HepG2 (cell line): Measurements from ENCODE around the gene C12orf43. TPM values are rescaled to one million over a fixed set of nuclear protein-coding genes. Genes with fewer than 3 reads are reported as not detected.

Experiments
- AKNA ChIP-seq: sonication (generic); formaldehyde crosslinking; IDR thresholded peaks from 2 replicates; pipeline ENCODE4 v1.4.0; 2020; ENCODE audit warnings: missing genetic modification reagents, borderline replicate concordance
- ARID3A ChIP-seq: IDR thresholded peaks from 2 replicates; pipeline ENCODE4 v1.6.1; 2012; ENCODE audit warnings: low read depth, low read length, improper control_type of control experiment
- CEBPG ChIP-seq: IDR thresholded peaks from 2 replicates; pipeline ENCODE4 v1.6.1; 2016
- CHD4 ChIP-seq: fragments of 200-600 bp; sonication (generic); IDR thresholded peaks from 2 replicates; pipeline ENCODE4 v1.7.0; 2017; ENCODE audit warnings: mild to moderate bottlenecking, low read length, borderline replicate concordance
- ETV5 ChIP-seq: IDR thresholded peaks from 2 replicates; pipeline ENCODE4 v1.6.1; 2018; ENCODE audit warnings: missing biosample characterization, missing genetic modification reagents, inconsistent platforms, borderline replicate concordance
- FOXO4 ChIP-seq: sonication (generic); formaldehyde crosslinking; conservative IDR thresholded peaks from 2 replicates; pipeline ENCODE4 v1.8.1; 2023; ENCODE audit warnings: missing genetic modification reagents
- HES4 ChIP-seq: sonication (generic); formaldehyde crosslinking; IDR thresholded peaks from 2 replicates; pipeline ENCODE4 v1.9.0; 2021; ENCODE audit warnings: mild to moderate bottlenecking, missing genetic modification reagents, borderline replicate concordance
- HIVEP1 ChIP-seq: sonication (generic); formaldehyde crosslinking; IDR thresholded peaks from 2 replicates; pipeline ENCODE4 v1.4.0; 2020; ENCODE audit warnings: mild to moderate bottlenecking, missing genetic modification reagents
- MAF1 ChIP-seq: sonication (generic); formaldehyde crosslinking; IDR thresholded peaks from 2 replicates; pipeline ENCODE4 v1.5.0; 2020; ENCODE audit warnings: missing genetic modification reagents, borderline replicate concordance
- MBD4 ChIP-seq: IDR thresholded peaks from 2 replicates; pipeline ENCODE4 v1.6.1; 2012; ENCODE audit warnings: low read length, inconsistent platforms, borderline replicate concordance
- PHF8 ChIP-seq: sonication (generic); formaldehyde crosslinking; IDR thresholded peaks from 2 replicates; pipeline ENCODE4 v1.5.0; 2020; ENCODE audit warnings: missing genetic modification reagents
- RBAK ChIP-seq: sonication (generic); formaldehyde crosslinking; IDR thresholded peaks from 2 replicates; pipeline ENCODE4 v1.5.1; 2020; ENCODE audit warnings: mild to moderate bottlenecking, missing genetic modification reagents
- RXRA ChIP-seq: sonication (generic); formaldehyde crosslinking; IDR thresholded peaks from 2 replicates; pipeline ENCODE4 v1.5.1; 2020; ENCODE audit warnings: missing genetic modification reagents
- SMAD1 ChIP-seq: sonication (generic); formaldehyde crosslinking; IDR thresholded peaks from 2 replicates; pipeline ENCODE4 v1.4.0; 2020; ENCODE audit warnings: missing genetic modification reagents, low read depth, mild to moderate bottlenecking, borderline replicate concordance
- SP5 ChIP-seq: IDR thresholded peaks from 2 replicates; pipeline ENCODE4 v1.6.1; 2016; ENCODE audit warnings: low read depth, borderline replicate concordance
- TARDBP ChIP-seq: sonication (generic); formaldehyde crosslinking; IDR thresholded peaks from 2 replicates; pipeline ENCODE4 v1.8.0; 2022; ENCODE audit warnings: mild to moderate bottlenecking, missing genetic modification reagents
- TCF7 ChIP-seq: sonication (generic); IDR thresholded peaks from 2 replicates; pipeline ENCODE4 v1.6.1; 2016; ENCODE audit warnings: antibody characterized with exemption, low read depth
- ZMYM2 ChIP-seq: sonication (generic); formaldehyde crosslinking; IDR thresholded peaks from 2 replicates; pipeline ENCODE4 v1.8.0; 2022; ENCODE audit warnings: mild to moderate bottlenecking, missing genetic modification reagents
- ZNF224 ChIP-seq: sonication (generic); formaldehyde crosslinking; IDR thresholded peaks from 2 replicates; pipeline ENCODE4 v1.5.0; 2020; ENCODE audit warnings: mild to moderate bottlenecking, missing genetic modification reagents
- ZNF484 ChIP-seq: sonication (generic); formaldehyde crosslinking; IDR thresholded peaks from 2 replicates; pipeline ENCODE4 v1.5.1; 2020; ENCODE audit warnings: mild to moderate bottlenecking, low read depth, missing genetic modification reagents, borderline replicate concordance
- polyA plus RNA-seq, 8 experiments: library from polyadenylated mRNA; depleted of rRNA in 3 of 8; stranded (reverse) in 7 of 8; unstranded in 1 of 8; fragments of >200 nt; fragmentation: Illumina TruSeq in 4 of 8; extraction: Trizol in 4 of 8; gene quantifications; 2 replicates each; pipeline versions ENCODE4 v1.2.1 to v1.2.3, GENCODE V29; 2011 to 2016; ENCODE audit warnings: low read depth in 4 of 8, missing spikeins in 1 of 8, mixed read lengths in 1 of 8; ENCODE audit not compliant: insufficient read depth in 1 of 8
- total RNA-seq, 5 experiments: library from RNA; depleted of rRNA; stranded (reverse); fragments of >200 nt; fragmentation: Illumina TruSeq; extraction: Trizol; gene quantifications; 2 replicates each; pipeline ENCODE4 v1.2.3, GENCODE V29; 2016; ENCODE audit warnings: low read depth in 1 of 5

Gene C12orf43
- total and polyA plus RNA-seq, 2 of the 13 experiments (the other 11 are each of a cell fraction or from before 2014, with no cell fraction given), result 7.9 to 11.1 TPM

- TF ChIP-seq FOXO4 (no peak), SP5 (CRISPR knock-in tag) (no peak), MBD4 (no peak), CEBPG (CRISPR knock-in tag) (no peak), ZMYM2 (0 out of 2 replicates have a peak, but pooled peaks have one; percentile 46), PHF8 (CRISPR knock-in tag) (peak; percentile 79), MAF1 (CRISPR knock-in tag) (no peak), RBAK (CRISPR knock-in tag) (no peak), TARDBP (CRISPR knock-in tag) (no peak), AKNA (CRISPR knock-in tag) (no peak), HIVEP1 (CRISPR knock-in tag) (no peak), ETV5 (CRISPR knock-in tag) (peak; percentile 34; the same call in 1 of the 2 replicates), CHD4 (no peak), SMAD1 (peak; percentile 52; the same call in 1 of the 2 replicates), ARID3A (peak; percentile 42; the same call in 1 of the 2 replicates), ZNF224 (no peak), TCF7 (no peak), ZNF484 (CRISPR knock-in tag) (no peak), RXRA (0 out of 2 replicates have a peak, but pooled peaks have one; percentile 32), HES4 (no peak)
These were observed at the start of gene C12orf43 (continued) for GRCh38 chr12:121015825-121016766.
